Measurements from ENCODE around the gene PDE1A.

Gene PDE1A

GRCh38 chr2:182186132-182186735, 240.6 kb downstream of the PDE1A start:
- Histone ChIP-seq H3K27ac (no peak overlapping the region), H3K4me3 (no peak overlapping the region)
- TF ChIP-seq, protein P1, sequence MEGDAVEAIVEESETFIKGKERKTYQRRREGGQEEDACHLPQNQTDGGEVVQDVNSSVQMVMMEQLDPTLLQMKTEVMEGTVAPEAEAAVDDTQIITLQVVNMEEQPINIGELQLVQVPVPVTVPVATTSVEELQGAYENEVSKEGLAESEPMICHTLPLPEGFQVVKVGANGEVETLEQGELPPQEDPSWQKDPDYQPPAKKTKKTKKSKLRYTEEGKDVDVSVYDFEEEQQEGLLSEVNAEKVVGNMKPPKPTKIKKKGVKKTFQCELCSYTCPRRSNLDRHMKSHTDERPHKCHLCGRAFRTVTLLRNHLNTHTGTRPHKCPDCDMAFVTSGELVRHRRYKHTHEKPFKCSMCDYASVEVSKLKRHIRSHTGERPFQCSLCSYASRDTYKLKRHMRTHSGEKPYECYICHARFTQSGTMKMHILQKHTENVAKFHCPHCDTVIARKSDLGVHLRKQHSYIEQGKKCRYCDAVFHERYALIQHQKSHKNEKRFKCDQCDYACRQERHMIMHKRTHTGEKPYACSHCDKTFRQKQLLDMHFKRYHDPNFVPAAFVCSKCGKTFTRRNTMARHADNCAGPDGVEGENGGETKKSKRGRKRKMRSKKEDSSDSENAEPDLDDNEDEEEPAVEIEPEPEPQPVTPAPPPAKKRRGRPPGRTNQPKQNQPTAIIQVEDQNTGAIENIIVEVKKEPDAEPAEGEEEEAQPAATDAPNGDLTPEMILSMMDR (IDR thresholded peaks at IDR 0.05), result peak; percentile 73
- no peak for DNase-seq (ENCODE audit: low spot score)

GRCh38 chr2:182182436-182182835, 244.4 kb downstream of the PDE1A start:
- Histone ChIP-seq H3K4me3 (no peak overlapping the region), H3K27ac (no peak overlapping the region)
- no peak for DNase-seq (ENCODE audit: low spot score)
- TF ChIP-seq, protein P1 (IDR thresholded peaks at IDR 0.05), result no peak

DNA sequence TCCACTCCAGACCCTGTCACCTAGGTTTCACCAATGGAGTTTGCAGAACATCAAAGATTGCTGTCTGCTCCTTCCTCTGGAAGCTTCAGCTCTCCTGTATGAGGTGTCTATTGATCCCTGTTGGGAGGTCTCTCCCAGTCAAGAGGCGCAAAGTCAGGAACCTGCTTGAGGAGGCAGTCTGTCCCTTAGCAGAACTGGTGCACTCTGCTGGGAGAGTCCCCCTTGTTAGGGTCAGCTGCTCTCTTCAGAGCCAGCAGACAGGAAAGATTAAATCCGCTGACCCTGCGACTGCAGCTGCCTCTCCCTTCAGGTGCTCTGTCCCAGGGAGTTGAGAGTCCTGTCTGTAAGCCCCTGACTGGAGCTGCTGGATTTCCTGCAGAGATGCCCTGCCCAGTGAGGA, 245.5 kb downstream of the PDE1A start:
- no peak for DNase-seq (ENCODE audit: low spot score)
- no peak overlapping the region for H3K4me3 ChIP-seq
- TF ChIP-seq, protein P1 (IDR thresholded peaks at IDR 0.05), result no peak
- H3K27ac ChIP-seq, result no peak overlapping the region

DNA sequence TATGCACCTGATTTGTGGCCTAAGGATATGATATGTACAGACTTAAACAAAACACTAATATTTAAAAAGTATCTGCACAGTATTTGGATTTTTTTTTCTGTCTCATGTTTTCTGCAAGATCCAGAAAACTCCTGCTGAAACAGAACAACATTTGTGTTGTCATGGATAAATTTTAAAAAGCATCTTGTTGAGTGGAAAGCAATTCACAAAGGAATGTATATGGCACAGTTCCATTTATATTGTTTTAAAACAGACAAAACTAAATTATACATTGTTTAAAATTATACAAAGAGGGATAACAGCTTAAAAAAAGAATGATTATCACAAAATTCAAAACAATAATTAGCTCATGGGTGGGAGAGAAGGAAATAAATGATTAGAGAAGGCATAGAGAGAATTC, 247.7 kb downstream of the PDE1A start:
- TF ChIP-seq, protein P1 (IDR thresholded peaks at IDR 0.05), result no peak
- H3K27ac ChIP-seq, result no peak overlapping the region
- H3K4me3 ChIP-seq, result no peak overlapping the region
- DNase-seq (ENCODE audit: low spot score), result no peak

DNA sequence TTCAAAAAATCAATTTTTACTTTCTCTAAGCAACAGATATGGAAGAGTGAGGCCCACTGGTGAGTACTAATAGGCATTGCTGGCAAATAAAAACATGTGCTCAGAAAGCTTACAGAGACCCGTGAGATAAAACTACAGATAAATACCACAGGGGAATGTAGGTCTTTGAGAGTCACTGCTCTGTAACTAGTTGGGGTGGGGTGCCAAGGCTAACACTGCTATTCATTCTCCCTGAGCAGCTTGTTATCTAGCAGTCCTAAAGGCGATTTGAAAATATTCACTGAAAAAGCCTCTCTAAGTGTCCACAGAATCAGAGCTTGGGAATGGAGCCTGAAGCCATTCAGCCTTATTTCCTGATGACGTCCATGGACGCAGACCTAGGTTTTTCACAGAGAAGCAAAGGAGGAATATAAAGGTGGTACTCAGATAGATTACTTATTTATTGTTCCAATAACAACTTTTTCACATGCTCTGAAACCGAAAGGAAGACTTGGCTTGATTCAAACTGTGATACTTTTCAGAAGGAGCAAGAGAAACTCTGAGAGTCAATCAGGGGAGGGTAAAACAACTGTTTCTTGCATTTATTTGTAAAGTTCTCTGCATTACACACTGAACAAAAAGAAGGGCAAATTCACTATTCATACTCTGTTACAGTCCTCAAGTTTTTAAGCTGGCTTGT, 252.8 kb downstream of the PDE1A start:
- DNase-seq (ENCODE audit: low spot score), result no peak
- TF ChIP-seq, protein P1 (IDR thresholded peaks at IDR 0.05), result no peak
- no peak overlapping the region for H3K4me3 ChIP-seq

GRCh38 chr2:182170341-182170740, 256.5 kb downstream of the PDE1A start:
- TF ChIP-seq, protein P1 (IDR thresholded peaks at IDR 0.05), result no peak
- no peak for DNase-seq (ENCODE audit: low spot score)
- H3K4me3 ChIP-seq, result no peak overlapping the region

More for the DNA sequence above, 252.8 kb downstream of the PDE1A start:
- H3K27ac ChIP-seq, result no peak overlapping the region

GRCh38 chr2:182167882-182168281, 259.0 kb downstream of the PDE1A start:
- H3K4me3 ChIP-seq, result no peak overlapping the region
- TF ChIP-seq, protein P1 (IDR thresholded peaks at IDR 0.05), result no peak
- no peak overlapping the region for H3K27ac ChIP-seq
- DNase-seq (ENCODE audit: low spot score), result no peak

More at GRCh38 chr2:182170341-182170740, 256.5 kb downstream of the PDE1A start:
- H3K27ac ChIP-seq, result no peak overlapping the region

All from coronary artery (tissue), 2 donors.